ENCODE results near the gene SCD. TPM values are rescaled to one million over a fixed set of nuclear protein-coding genes. Genes with fewer than 3 reads are reported as not detected.

Gene SCD
- total and polyA plus RNA-seq, 2 of the 13 experiments (the other 11 are each of a cell fraction or from before 2014, with no cell fraction given) = 492 to 512 TPM

GRCh38 chr10:100364735-100365391 is 17.8 kb downstream of the SCD start (continued):
- peak; percentile 52; the same call in 1 of the 2 replicates for TF ChIP-seq TFE3 (CRISPR knock-in tag; IDR thresholded peaks at IDR 0.05)
- TF ChIP-seq ATAD3A (CRISPR knock-in tag; IDR thresholded peaks at IDR 0.05) = no peak
- TF ChIP-seq ZNF124 (CRISPR knock-in tag; IDR thresholded peaks at IDR 0.05) = 0 out of 2 replicates have a peak, but pooled peaks have one; percentile 23
- TF ChIP-seq HOXA7 (CRISPR knock-in tag; IDR thresholded peaks at IDR 0.05) = no peak
- no peak for TF ChIP-seq TBP (CRISPR knock-in tag; IDR thresholded peaks at IDR 0.05)
- TF ChIP-seq, protein P1, sequence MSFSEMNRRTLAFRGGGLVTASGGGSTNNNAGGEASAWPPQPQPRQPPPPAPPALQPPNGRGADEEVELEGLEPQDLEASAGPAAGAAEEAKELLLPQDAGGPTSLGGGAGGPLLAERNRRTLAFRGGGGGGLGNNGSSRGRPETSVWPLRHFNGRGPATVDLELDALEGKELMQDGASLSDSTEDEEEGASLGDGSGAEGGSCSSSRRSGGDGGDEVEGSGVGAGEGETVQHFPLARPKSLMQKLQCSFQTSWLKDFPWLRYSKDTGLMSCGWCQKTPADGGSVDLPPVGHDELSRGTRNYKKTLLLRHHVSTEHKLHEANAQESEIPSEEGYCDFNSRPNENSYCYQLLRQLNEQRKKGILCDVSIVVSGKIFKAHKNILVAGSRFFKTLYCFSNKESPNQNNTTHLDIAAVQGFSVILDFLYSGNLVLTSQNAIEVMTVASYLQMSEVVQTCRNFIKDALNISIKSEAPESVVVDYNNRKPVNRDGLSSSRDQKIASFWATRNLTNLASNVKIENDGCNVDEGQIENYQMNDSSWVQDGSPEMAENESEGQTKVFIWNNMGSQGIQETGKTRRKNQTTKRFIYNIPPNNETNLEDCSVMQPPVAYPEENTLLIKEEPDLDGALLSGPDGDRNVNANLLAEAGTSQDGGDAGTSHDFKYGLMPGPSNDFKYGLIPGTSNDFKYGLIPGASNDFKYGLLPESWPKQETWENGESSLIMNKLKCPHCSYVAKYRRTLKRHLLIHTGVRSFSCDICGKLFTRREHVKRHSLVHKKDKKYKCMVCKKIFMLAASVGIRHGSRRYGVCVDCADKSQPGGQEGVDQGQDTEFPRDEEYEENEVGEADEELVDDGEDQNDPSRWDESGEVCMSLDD (CRISPR knock-in tag; IDR thresholded peaks at IDR 0.05; ENCODE audit: borderline replicate concordance) = no peak
- TF ChIP-seq HDAC2 (CRISPR knock-in tag; IDR thresholded peaks at IDR 0.05) = no peak
- no peak for TF ChIP-seq HOXA9 (CRISPR knock-in tag; IDR thresholded peaks at IDR 0.05; ENCODE audit: borderline replicate concordance)
- no peak for TF ChIP-seq MXD4 (CRISPR knock-in tag; IDR thresholded peaks at IDR 0.05)
- TF ChIP-seq AGO1 (IDR thresholded peaks at IDR 0.05; ENCODE audit: low read depth, low read length, poor library complexity, severe bottlenecking) = peak; percentile 61
- TF ChIP-seq RFX5 (IDR thresholded peaks at IDR 0.05; ENCODE audit: low read depth, low read length) = no peak
- TF ChIP-seq, protein P2, sequence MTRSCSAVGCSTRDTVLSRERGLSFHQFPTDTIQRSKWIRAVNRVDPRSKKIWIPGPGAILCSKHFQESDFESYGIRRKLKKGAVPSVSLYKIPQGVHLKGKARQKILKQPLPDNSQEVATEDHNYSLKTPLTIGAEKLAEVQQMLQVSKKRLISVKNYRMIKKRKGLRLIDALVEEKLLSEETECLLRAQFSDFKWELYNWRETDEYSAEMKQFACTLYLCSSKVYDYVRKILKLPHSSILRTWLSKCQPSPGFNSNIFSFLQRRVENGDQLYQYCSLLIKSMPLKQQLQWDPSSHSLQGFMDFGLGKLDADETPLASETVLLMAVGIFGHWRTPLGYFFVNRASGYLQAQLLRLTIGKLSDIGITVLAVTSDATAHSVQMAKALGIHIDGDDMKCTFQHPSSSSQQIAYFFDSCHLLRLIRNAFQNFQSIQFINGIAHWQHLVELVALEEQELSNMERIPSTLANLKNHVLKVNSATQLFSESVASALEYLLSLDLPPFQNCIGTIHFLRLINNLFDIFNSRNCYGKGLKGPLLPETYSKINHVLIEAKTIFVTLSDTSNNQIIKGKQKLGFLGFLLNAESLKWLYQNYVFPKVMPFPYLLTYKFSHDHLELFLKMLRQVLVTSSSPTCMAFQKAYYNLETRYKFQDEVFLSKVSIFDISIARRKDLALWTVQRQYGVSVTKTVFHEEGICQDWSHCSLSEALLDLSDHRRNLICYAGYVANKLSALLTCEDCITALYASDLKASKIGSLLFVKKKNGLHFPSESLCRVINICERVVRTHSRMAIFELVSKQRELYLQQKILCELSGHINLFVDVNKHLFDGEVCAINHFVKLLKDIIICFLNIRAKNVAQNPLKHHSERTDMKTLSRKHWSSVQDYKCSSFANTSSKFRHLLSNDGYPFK (CRISPR knock-in tag; IDR thresholded peaks at IDR 0.05; ENCODE audit: borderline replicate concordance) = no peak
- TF ChIP-seq ZNF264 (CRISPR knock-in tag; IDR thresholded peaks at IDR 0.05) = no peak
- peak; percentile 51; the same call in 1 of the 2 replicates for TF ChIP-seq PITX1 (CRISPR knock-in tag; IDR thresholded peaks at IDR 0.05)
- TF ChIP-seq, protein P3, sequence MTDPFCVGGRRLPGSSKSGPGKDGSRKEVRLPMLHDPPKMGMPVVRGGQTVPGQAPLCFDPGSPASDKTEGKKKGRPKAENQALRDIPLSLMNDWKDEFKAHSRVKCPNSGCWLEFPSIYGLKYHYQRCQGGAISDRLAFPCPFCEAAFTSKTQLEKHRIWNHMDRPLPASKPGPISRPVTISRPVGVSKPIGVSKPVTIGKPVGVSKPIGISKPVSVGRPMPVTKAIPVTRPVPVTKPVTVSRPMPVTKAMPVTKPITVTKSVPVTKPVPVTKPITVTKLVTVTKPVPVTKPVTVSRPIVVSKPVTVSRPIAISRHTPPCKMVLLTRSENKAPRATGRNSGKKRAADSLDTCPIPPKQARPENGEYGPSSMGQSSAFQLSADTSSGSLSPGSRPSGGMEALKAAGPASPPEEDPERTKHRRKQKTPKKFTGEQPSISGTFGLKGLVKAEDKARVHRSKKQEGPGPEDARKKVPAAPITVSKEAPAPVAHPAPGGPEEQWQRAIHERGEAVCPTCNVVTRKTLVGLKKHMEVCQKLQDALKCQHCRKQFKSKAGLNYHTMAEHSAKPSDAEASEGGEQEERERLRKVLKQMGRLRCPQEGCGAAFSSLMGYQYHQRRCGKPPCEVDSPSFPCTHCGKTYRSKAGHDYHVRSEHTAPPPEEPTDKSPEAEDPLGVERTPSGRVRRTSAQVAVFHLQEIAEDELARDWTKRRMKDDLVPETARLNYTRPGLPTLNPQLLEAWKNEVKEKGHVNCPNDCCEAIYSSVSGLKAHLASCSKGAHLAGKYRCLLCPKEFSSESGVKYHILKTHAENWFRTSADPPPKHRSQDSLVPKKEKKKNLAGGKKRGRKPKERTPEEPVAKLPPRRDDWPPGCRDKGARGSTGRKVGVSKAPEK (CRISPR knock-in tag; IDR thresholded peaks at IDR 0.05; ENCODE audit: borderline replicate concordance) = 0 out of 2 replicates have a peak, but pooled peaks have one; percentile 40
- no peak for TF ChIP-seq PBX3 (CRISPR knock-in tag; IDR thresholded peaks at IDR 0.05; ENCODE audit: borderline replicate concordance)
